ENCODE data around the gene ZFP36L2. TPM values are rescaled to one million over a fixed set of nuclear protein-coding genes. Genes with fewer than 3 reads are reported as not detected.

ZFP36L2 gene
- total and polyA plus RNA-seq, 2 donors (not counting 3 experiments of a cell fraction or from before 2014, with no cell fraction given) = 14.5 to 75.9 TPM

DNA sequence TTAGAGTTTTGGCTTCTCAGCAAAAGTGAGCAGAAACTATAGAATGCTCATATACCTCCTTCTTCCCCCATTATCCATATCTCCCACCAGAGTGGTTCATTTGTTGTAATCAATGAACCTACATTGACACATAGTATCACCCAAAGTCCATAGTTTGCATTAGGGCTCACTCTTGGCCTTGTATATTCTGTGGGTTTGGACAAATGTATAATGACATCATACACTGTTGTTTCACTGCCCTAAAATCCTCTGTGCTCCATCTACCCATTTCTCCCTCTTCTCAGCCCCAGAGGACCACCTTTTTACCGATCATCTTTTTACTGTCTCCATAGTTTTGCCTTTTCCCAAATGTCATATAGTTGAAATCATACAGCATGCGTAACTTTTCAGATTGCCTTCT, 24.1 kb downstream of the ZFP36L2 start:
- DNase-seq (ENCODE audit: low read depth, low spot score) (no peak), FAIRE-seq (no peak)
- ChIA-PET CTCF (interaction anchor here (0.5 to 1.9 kb wide), 2 partner anchors 256 to 357 kb away, joined by 3 to 4 read pairs; no protein-coding TSS in a partner anchor), POLR2A (interaction anchor here (1.0 kb wide), 1 partner anchor 24 kb away, joined by 3 read pairs; the partner anchor contains the start of gene ZFP36L2)
- Histone ChIP-seq H3K9me1 (replicated peaks; ENCODE audit: control insufficient read depth, extremely low read depth, insufficient read depth, low read length) (no peaks in the 10 kb centered on the region), H3K4me3 (replicated peaks in 1 of 3; ENCODE audit: insufficient read depth in 1 of 3, low read depth in 1 of 3, low read length in 3 of 3) (no peak overlapping the region), H4K20me1 (replicated peaks; ENCODE audit: control insufficient read depth, extremely low read depth, insufficient read depth, low read length) (no peaks in the 10 kb centered on the region), H3K79me2 (ENCODE audit: control insufficient read depth, insufficient read depth, low read length) (no peaks in the 10 kb centered on the region), H2AFZ (ENCODE audit: low read depth, low read length) (no peak overlapping the region), H3K27ac (ENCODE audit: insufficient read depth, low read depth, low read length) (no peak overlapping the region), H3K27me3 (ENCODE audit: control insufficient read depth in 2 of 2, insufficient read depth in 2 of 2, low read length in 2 of 2) (no peaks in the 10 kb centered on the region), H3K9ac (replicated peaks; ENCODE audit: extremely low read depth, insufficient read depth, low read length) (no peak overlapping the region), H3K9me3 (replicated peaks; ENCODE audit: control insufficient read depth, insufficient read depth, low read length) (no peaks in the 10 kb centered on the region), H3K36me3 (ENCODE audit: control insufficient read depth in 2 of 2, extremely low read depth in 1 of 2, insufficient read depth in 2 of 2, low read length in 2 of 2) (no peaks in the 10 kb centered on the region), H3K4me2 (ENCODE audit: insufficient read depth, low read length) (no peak overlapping the region), H3K4me1 (ENCODE audit: control insufficient read depth, extremely low read depth, insufficient read depth, low read length) (no peaks in the 10 kb centered on the region)
- no TSS peak for BruUV-seq (replicated peaks)
- no peak for TF ChIP-seq EZH2 (IDR thresholded peaks at IDR 0.05; ENCODE audit: borderline replicate concordance, low read depth, low read length, severe bottlenecking)
- dilution Hi-C loops (cut with MboI; ENCODE audit: extremely low pct_ligation_motif_present, low sequenced_read_pairs) (no loop called here), intact Hi-C loops (cut with micrococcal nuclease) (no loop called here)

GRCh38 chr2:43201497-43201896, 24.9 kb downstream of the ZFP36L2 start:
- ChIA-PET POLR2A (interaction anchor here (1.0 kb wide), 1 partner anchor 25 kb away, joined by 3 read pairs; the partner anchor contains the start of gene ZFP36L2), CTCF (interaction anchor here (0.5 to 1.9 kb wide), 2 partner anchors 255 to 357 kb away, joined by 3 to 4 read pairs; no protein-coding TSS in a partner anchor)
- H3K4me3 ChIP-seq (replicated peaks in 1 of 3; ENCODE audit: insufficient read depth in 1 of 3, low read depth in 1 of 3, low read length in 3 of 3) = no peak overlapping the region
- no peaks in the 10 kb centered on the region for H3K79me2 ChIP-seq (ENCODE audit: control insufficient read depth, insufficient read depth, low read length)
- intact Hi-C loops (cut with micrococcal nuclease) (no loop called here), dilution Hi-C loops (cut with MboI; ENCODE audit: extremely low pct_ligation_motif_present, low sequenced_read_pairs) (no loop called here)
- no peaks in the 10 kb centered on the region for H4K20me1 ChIP-seq (replicated peaks; ENCODE audit: control insufficient read depth, extremely low read depth, insufficient read depth, low read length)
- no peaks in the 10 kb centered on the region for H3K27me3 ChIP-seq (ENCODE audit: control insufficient read depth in 2 of 2, insufficient read depth in 2 of 2, low read length in 2 of 2)
- no peaks in the 10 kb centered on the region for H3K9me1 ChIP-seq (replicated peaks; ENCODE audit: control insufficient read depth, extremely low read depth, insufficient read depth, low read length)
- no peaks in the 10 kb centered on the region for H3K36me3 ChIP-seq (ENCODE audit: control insufficient read depth in 2 of 2, extremely low read depth in 1 of 2, insufficient read depth in 2 of 2, low read length in 2 of 2)
- no peak overlapping the region for H3K9ac ChIP-seq (replicated peaks; ENCODE audit: extremely low read depth, insufficient read depth, low read length)
- H2AFZ ChIP-seq (ENCODE audit: low read depth, low read length) = no peak overlapping the region
- H3K27ac ChIP-seq (ENCODE audit: insufficient read depth, low read depth, low read length) = no peak overlapping the region
- H3K9me3 ChIP-seq (replicated peaks; ENCODE audit: control insufficient read depth, insufficient read depth, low read length) = no peaks in the 10 kb centered on the region
- no peak for DNase-seq (ENCODE audit: low read depth, low spot score)
- no peak overlapping the region for H3K4me2 ChIP-seq (ENCODE audit: insufficient read depth, low read length)
- FAIRE-seq = no peak
- no TSS peak for BruUV-seq (replicated peaks)
- TF ChIP-seq GATA2 (IDR thresholded peaks at IDR 0.05; ENCODE audit: insufficient read depth, insufficient read length, low read depth, low read length) (no peak), EZH2 (IDR thresholded peaks at IDR 0.05; ENCODE audit: borderline replicate concordance, low read depth, low read length, severe bottlenecking) (no peak), POLR2A (IDR thresholded peaks at IDR 0.05; ENCODE audit: low read depth, low read length) (no peak)
- TF ChIP-seq, protein P1, sequence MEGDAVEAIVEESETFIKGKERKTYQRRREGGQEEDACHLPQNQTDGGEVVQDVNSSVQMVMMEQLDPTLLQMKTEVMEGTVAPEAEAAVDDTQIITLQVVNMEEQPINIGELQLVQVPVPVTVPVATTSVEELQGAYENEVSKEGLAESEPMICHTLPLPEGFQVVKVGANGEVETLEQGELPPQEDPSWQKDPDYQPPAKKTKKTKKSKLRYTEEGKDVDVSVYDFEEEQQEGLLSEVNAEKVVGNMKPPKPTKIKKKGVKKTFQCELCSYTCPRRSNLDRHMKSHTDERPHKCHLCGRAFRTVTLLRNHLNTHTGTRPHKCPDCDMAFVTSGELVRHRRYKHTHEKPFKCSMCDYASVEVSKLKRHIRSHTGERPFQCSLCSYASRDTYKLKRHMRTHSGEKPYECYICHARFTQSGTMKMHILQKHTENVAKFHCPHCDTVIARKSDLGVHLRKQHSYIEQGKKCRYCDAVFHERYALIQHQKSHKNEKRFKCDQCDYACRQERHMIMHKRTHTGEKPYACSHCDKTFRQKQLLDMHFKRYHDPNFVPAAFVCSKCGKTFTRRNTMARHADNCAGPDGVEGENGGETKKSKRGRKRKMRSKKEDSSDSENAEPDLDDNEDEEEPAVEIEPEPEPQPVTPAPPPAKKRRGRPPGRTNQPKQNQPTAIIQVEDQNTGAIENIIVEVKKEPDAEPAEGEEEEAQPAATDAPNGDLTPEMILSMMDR (IDR thresholded peaks at IDR 0.05; ENCODE audit: extremely low read depth in 1 of 2, insufficient read depth in 1 of 2, low read depth in 1 of 2, low read length in 2 of 2) = no peak
- no peaks in the 10 kb centered on the region for H3K4me1 ChIP-seq (ENCODE audit: control insufficient read depth, extremely low read depth, insufficient read depth, low read length)
